ENCODE data around the gene LRPAP1. TPM values are rescaled to one million over a fixed set of nuclear protein-coding genes. Genes with fewer than 3 reads are reported as not detected.

LRPAP1 gene
- polyA plus RNA-seq, 1 of the 3 experiments (the other 2 are of a cell fraction), result 209 TPM

- Histone ChIP-seq H3K27me3 (ENCODE audit: insufficient read depth) (no peaks in the 10 kb centered on the region), H3K4me1 (ENCODE audit: control insufficient read depth in 1 of 2, insufficient read depth in 2 of 2, low read depth in 1 of 2, low read length in 1 of 2) (peaks cover 0 to 9% of the 10 kb centered on the region in 2 experiments; a peak in 1 of 4 replicates), H3K4me2 (no peak overlapping the region), H4K20me1 (ENCODE audit: insufficient read depth) (no peaks in the 10 kb centered on the region), H3K27ac (ENCODE audit: low read depth in 2 of 2, low read length in 1 of 2) (no peak overlapping the region), H3K79me2 (ENCODE audit: insufficient read depth) (no peaks in the 10 kb centered on the region), H3K36me3 (replicated peaks in 1 of 2; ENCODE audit: control insufficient read depth in 1 of 2, insufficient read depth in 2 of 2, low read length in 1 of 2) (no peaks in the 10 kb centered on the region), H3K9me2 (no peaks in the 10 kb centered on the region), H3K9ac (no peak overlapping the region), H3F3A (replicated peaks; ENCODE audit: insufficient read depth) (no peaks in the 10 kb centered on the region), H3K9me3 (no peaks in the 10 kb centered on the region), H3K4me3 (ENCODE audit: low read depth in 2 of 2, low read length in 1 of 2) (no peak overlapping the region), H2AFZ (ENCODE audit: low read depth) (no peak overlapping the region)
- no peak for TF ChIP-seq REST (IDR thresholded peaks at IDR 0.05; ENCODE audit: low read depth, low read length)
- TF ChIP-seq SIN3A (IDR thresholded peaks at IDR 0.05; ENCODE audit: borderline replicate concordance, low read depth, low read length), result no peak
- TF ChIP-seq POLR2AphosphoS5 (IDR thresholded peaks at IDR 0.05; ENCODE audit: low read depth, low read length), result no peak
- no peak for TF ChIP-seq RCOR1 (IDR thresholded peaks at IDR 0.05; ENCODE audit: low read length)
- DNase-seq, result no peak
- 59% methylated on average over 9 of the region's 35 CpGs for WGBS (ENCODE audit: low lambda C conversion rate)
- CTCF ChIA-PET, result interaction anchor here (0.6 to 5.8 kb wide), 10 partner anchors 13 to 641 kb away, joined by 3 to 34 read pairs (median 4); no protein-coding TSS in a partner anchor
- POLR2A ChIA-PET, result no interaction called here
Measured at GRCh38 chr4:3478446-3479357, 53.5 kb downstream of the LRPAP1 start.

GRCh38 chr4:3477750-3478430 lies 54.3 kb downstream of the LRPAP1 start:
- Histone ChIP-seq H3K9ac (no peak overlapping the region), H3K27ac (ENCODE audit: low read depth in 2 of 2, low read length in 1 of 2) (no peak overlapping the region), H3K4me3 (ENCODE audit: low read depth in 2 of 2, low read length in 1 of 2) (no peak overlapping the region), H3K4me1 (ENCODE audit: control insufficient read depth in 1 of 2, insufficient read depth in 2 of 2, low read depth in 1 of 2, low read length in 1 of 2) (peaks cover 0 to 3% of the 10 kb centered on the region in 2 experiments; a peak in 1 of 4 replicates), H2AFZ (ENCODE audit: low read depth) (no peak overlapping the region), H3K36me3 (replicated peaks in 1 of 2; ENCODE audit: control insufficient read depth in 1 of 2, insufficient read depth in 2 of 2, low read length in 1 of 2) (no peaks in the 10 kb centered on the region), H3K79me2 (ENCODE audit: insufficient read depth) (no peaks in the 10 kb centered on the region), H4K20me1 (ENCODE audit: insufficient read depth) (no peaks in the 10 kb centered on the region), H3K27me3 (ENCODE audit: insufficient read depth) (no peaks in the 10 kb centered on the region), H3K9me2 (no peaks in the 10 kb centered on the region), H3K9me3 (no peaks in the 10 kb centered on the region), H3K4me2 (no peak overlapping the region), H3F3A (replicated peaks; ENCODE audit: insufficient read depth) (no peaks in the 10 kb centered on the region)
- no peak for DNase-seq
- WGBS (ENCODE audit: low lambda C conversion rate), result 77% methylated on average over 7 of the region's 23 CpGs
- TF ChIP-seq FOXJ3 (CRISPR knock-in tag; IDR thresholded peaks at IDR 0.05) (no peak), CHD2 (IDR thresholded peaks at IDR 0.05; ENCODE audit: low read length, partially characterized antibody) (no peak)
- ChIA-PET POLR2A (no interaction called here), CTCF (interaction anchor here (0.7 to 5.8 kb wide), 4 partner anchors 12 to 370 kb away, joined by 3 to 34 read pairs (median 4); no protein-coding TSS in a partner anchor)

All from SK-N-SH (cell line).